GM18499 (cell line): Measurements from ENCODE around the gene COL26A1.
"Not testable (repeated sequence)": the region's sequence is repeated elsewhere in the genome, so short reads cannot be mapped to it uniquely, and the experiment has no call there.

Source experiments
- ATAC-seq: cut with Tn5 transposase; IDR thresholded peaks from one replicate; pipeline ENCODE4 v1.9.1; 2021; ENCODE audit warnings: moderate number of reproducible peaks; ENCODE audit not compliant: insufficient read depth, unreplicated experiment

Gene COL26A1

GRCh38 chr7:101546308-101546936, 183.7 kb downstream of the COL26A1 start:
- no peak for ATAC-seq

- no peak for ATAC-seq
Measured at GRCh38 chr7:101547022-101547915, 184.6 kb downstream of the COL26A1 start.

GRCh38 chr7:101547916-101548661, 185.4 kb downstream of the COL26A1 start:
- no peak for ATAC-seq

GRCh38 chr7:101549734-101550133, 187.1 kb downstream of the COL26A1 start:
- no peak for ATAC-seq

- no peak for ATAC-seq
Measured at GRCh38 chr7:101550641-101551541, 188.2 kb downstream of the COL26A1 start.

DNA sequence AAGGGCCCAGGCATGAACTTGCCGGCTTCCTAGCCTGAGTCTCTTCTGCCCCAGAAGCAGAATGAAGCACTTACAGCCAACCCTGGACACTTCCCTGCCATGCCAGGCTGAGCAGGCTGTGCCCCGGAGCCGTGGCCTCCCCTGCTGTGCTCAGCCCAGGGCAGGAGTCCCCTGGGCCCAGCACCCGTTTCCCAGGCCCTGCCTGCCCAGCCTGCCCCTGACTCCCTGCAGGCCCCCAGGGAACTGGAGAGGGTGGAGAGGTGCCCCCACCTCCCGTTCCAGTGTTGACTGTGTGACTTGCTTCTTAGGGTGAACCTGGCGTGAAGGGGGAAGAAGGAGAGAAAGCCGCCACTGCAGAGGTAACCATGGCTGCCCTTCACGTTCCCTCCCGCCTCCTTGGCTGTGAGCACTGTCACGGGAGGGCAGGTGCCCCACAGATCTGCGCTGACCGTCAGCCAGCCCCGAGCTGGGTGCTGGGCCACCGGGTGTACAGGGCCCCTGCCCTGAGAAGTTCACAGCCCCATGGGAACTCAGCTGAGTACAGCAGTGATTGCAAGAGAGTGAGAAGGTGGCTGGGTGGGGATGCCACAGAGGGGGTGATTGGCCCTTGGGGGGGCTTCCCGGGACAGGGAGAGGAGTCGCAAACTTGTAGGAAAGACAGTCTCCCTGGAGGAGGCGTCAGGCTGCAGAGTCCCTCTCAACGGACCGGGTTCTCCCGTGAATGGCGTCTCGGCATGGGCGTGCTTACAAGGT, 190.5 kb downstream of the COL26A1 start:
- no peak for ATAC-seq

- no peak for ATAC-seq
Measured at GRCh38 chr7:101553771-101554445, 191.2 kb downstream of the COL26A1 start.

GRCh38 chr7:101554584-101555268, 192.1 kb downstream of the COL26A1 start:
- no peak for ATAC-seq

GRCh38 chr7:101555269-101555920, 192.7 kb downstream of the COL26A1 start:
- ATAC-seq, result no peak

DNA sequence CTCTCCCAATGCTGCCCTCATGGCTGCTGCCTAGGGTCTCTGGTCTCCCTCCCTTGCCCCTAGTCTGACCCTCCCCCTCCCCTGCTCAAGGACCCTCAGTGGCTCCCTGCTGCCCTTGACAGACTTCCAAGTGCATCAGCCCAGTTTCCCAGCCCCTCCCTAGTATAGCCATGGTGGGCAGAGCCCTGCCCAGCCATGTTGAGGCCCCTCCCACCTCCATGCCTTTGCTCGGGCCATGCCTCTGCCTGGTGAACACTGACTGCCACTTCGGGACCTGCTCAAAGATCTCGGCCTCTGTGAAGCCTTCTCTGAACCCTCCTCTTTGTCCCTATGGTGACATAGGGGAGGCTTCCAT, 193.2 kb downstream of the COL26A1 start:
- ATAC-seq, result no peak

DNA sequence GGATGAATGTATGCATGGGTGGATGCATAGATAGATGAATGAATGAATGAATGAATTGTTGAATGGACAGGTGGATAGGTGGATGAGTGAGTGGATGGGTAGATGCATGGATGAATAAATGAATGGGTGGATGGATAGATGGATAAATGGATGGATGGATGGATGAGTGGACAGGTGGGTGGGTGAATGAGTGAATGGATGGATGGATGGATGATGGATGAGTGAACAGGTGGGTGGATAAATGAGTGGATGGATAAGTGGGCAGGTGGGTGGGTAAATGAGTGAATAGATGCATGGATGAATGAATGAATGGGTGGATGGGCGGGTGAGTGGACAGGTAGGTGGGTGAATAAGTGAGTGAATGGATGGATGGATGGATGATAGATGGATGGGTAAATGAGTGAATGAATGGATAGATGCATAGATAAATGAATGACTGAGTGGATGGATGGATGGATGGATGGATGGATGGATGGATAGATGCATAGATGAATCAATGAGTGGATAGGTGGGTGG, 193.8 kb downstream of the COL26A1 start:
- ATAC-seq, result no peak

DNA sequence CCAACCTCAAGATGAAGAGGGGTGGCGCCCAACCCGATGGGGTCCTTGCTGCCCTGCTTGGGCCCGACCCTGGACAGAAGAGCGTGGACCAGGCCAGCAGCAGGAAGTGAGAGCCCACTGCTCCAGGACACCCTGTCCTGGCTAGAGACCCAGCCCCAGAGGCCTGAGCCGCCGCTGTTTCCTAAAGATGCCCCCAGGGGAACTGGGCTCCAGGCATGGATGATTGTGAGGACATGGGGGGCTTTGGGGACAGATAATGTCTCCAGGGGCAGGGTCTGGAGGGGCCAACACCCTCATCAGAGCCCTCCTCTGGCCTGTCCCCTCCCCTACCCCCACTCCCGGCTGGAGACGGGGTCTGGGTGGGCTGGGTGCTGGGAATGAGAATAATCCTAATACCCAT, 194.7 kb downstream of the COL26A1 start:
- no peak for ATAC-seq

- ATAC-seq, result no peak
Measured at GRCh38 chr7:101557978-101558741, 195.5 kb downstream of the COL26A1 start.

DNA sequence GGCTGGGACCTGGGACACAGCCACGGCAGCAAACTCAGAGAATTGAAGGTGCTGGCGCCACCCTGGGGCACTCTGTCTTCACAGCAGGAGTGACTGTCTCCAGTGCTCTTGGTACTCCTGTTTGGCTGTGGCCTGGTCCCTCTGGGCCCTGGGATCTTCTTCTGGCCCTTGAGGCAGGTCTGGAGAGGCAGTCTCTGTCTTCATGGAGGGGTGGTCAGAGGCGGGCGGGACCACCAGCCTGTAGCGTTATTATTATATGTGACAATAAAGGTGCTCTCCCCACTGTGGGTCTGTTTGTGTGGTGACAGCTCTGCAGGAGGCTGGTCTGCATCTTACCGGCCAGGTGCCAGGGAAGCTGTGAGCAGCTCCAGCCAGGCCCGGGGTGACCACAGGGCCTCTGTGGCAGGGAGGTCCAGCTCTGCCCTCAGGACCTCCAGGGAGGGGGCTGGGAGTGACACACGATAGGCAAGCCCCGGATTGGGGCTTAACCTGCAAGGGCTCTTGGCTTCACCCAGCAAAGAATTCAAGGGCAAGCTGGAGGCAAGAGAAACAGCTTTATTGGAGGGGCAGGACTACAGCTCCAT, 196.2 kb downstream of the COL26A1 start:
- ATAC-seq, result no peak

GRCh38 chr7:101559586-101559985, 196.9 kb downstream of the COL26A1 start:
- ATAC-seq, result no peak

DNA sequence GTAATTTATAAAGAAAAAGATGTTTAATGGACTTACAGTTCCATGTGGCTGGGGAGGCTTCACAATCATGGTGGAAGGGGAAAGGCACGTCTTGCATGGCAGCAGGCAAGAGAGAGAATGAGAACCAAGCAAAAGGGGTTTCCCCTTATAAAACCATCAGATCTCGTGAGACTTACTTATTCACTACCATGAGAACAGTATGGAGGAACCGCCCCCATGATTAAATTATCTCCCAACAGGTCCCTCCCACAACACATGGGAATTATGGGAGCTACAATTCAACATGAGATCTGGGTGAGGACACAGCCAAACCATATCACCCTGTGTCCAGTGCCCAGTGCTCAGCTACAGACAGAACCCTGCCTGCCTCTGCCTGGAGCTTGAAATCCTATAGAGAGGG, 197.3 kb downstream of the COL26A1 start:
- not testable (repeated sequence) for ATAC-seq

DNA sequence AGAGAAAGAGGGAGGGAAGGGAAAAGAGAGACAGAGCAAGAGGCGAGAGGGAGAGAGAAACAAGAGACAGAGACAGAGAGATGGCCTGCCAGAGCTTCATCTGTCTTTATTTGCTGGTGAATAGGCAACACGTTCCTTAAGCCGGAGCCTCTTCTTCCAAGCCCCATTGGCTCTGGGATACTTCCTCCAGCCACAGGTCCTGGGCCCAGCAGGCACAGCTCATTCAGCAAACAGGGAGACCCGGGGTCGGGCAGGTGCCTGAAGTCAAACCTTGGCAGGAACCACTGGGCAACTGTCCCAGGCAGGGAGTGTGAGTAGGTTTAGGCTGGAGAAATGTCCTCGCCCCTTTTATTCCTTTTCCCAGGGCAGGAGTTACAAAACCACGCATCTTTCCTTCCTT, 198.2 kb downstream of the COL26A1 start:
- ATAC-seq, result no peak
